PC-9 (cell line): Measurements from ENCODE around the gene RPS8. TPM values are rescaled to one million over a fixed set of nuclear protein-coding genes. Genes with fewer than 3 reads are reported as not detected.

ENCODE experiments used
- BruUV-seq: library from RNA; stranded (reverse); fragments of 400-500 nt; replicated peaks from 2 replicates; lab custom pipeline; 2021; lab: Mats Ljungman, UMichigan
- CTCF ChIA-PET: fragments of 300-600 bp; sonication (Branson Sonifier 250); formaldehyde crosslinking; loops from one replicate; lab custom pipeline; 2022; ENCODE audit warnings: antibody characterized with exemption; lab: Charles Lee
- POLR2A ChIA-PET: fragments of 300-600 bp; sonication (Branson Sonifier 250); formaldehyde crosslinking; loops from one replicate; lab custom pipeline; 2022; ENCODE audit warnings: antibody characterized with exemption; ENCODE audit not compliant: unreplicated experiment; lab: Charles Lee
- DNase-seq, 2 experiments: peaks; one replicate each; pipeline versions ENCODE4 v3.0.0 to v3.0.0-alpha.2; 2015 to 2022; ENCODE audit warnings: mixed read lengths in 1 of 2
- H2AFZ ChIP-seq: fragments of 200-600 bp; sonication (generic); 2 replicates; pipeline ENCODE4 v1.8.1; 2017; ENCODE audit warnings: antibody characterized with exemption
- H3F3A ChIP-seq: fragments of 200-600 bp; sonication (generic); 2 replicates; pipeline ENCODE4 v1.8.1; 2017; ENCODE audit warnings: antibody characterized with exemption, mild to moderate bottlenecking, low read depth; ENCODE audit not compliant: insufficient read depth
- H3K27ac ChIP-seq: fragments of 200-600 bp; sonication (generic); 2 replicates; pipeline ENCODE4 v1.6.1; 2016; ENCODE audit warnings: mixed run types
- H3K27me3 ChIP-seq: fragments of 200-600 bp; sonication (generic); 2 replicates; pipeline ENCODE4 v1.6.1; 2016; ENCODE audit warnings: low read depth, mixed run types; ENCODE audit not compliant: insufficient read depth
- H3K36me3 ChIP-seq: fragments of 200-600 bp; sonication (generic); 2 replicates; pipeline ENCODE4 v1.6.1; 2016; ENCODE audit warnings: low read depth, mixed run types
- H3K4me1 ChIP-seq: fragments of 200-600 bp; sonication (generic); replicated peaks from 2 replicates; pipeline ENCODE4 v1.6.1; 2016; ENCODE audit warnings: mixed run types; ENCODE audit not compliant: insufficient read depth
- H3K4me2 ChIP-seq: fragments of 200-600 bp; sonication (generic); 2 replicates; pipeline ENCODE4 v1.6.1; 2017; ENCODE audit warnings: mixed run types
- H3K4me3 ChIP-seq: fragments of 200-600 bp; sonication (generic); 2 replicates; pipeline ENCODE4 v1.6.1; 2016; ENCODE audit warnings: mixed run types
- H3K79me2 ChIP-seq: fragments of 200-600 bp; sonication (generic); 2 replicates; pipeline ENCODE4 v1.6.1; 2017; ENCODE audit warnings: low read depth, mixed run types
- H3K9me2 ChIP-seq: fragments of 200-600 bp; sonication (generic); 2 replicates; pipeline ENCODE4 v1.8.1; 2017; ENCODE audit warnings: mild to moderate bottlenecking; ENCODE audit not compliant: insufficient read depth
- H3K9me3 ChIP-seq: fragments of 200-600 bp; sonication (generic); 2 replicates; pipeline ENCODE4 v1.8.1; 2016; ENCODE audit warnings: low read depth; ENCODE audit not compliant: insufficient read depth
- H4K20me1 ChIP-seq: fragments of 200-600 bp; sonication (generic); 2 replicates; pipeline ENCODE4 v1.8.1; 2017; ENCODE audit not compliant: insufficient read depth
- CTCF ChIP-seq: fragments of 200-600 bp; sonication (generic); conservative IDR thresholded peaks from 2 replicates; pipeline ENCODE4 v1.6.1; 2017; ENCODE audit warnings: mixed run types, antibody characterized with exemption, mild to moderate bottlenecking, moderate library complexity
- EZH2 ChIP-seq: fragments of 200-600 bp; sonication (generic); IDR thresholded peaks from 2 replicates; pipeline ENCODE4 v1.8.0; 2017; ENCODE audit warnings: antibody characterized with exemption, low read depth
- intact Hi-C: fragments of 100-400 bp; cut with micrococcal nuclease; formaldehyde crosslinking; loops from one replicate; pipeline ENCODE4 v1.10.0; 2022; ENCODE audit not compliant: unreplicated experiment
- total RNA-seq: library from RNA; stranded (reverse); gene quantifications from 2 replicates; pipeline ENCODE4 v1.2.3, GENCODE V29; 2021

The RPS8 gene
- total RNA-seq, 1 experiment from 2014 or later: 2,059 TPM

DNA sequence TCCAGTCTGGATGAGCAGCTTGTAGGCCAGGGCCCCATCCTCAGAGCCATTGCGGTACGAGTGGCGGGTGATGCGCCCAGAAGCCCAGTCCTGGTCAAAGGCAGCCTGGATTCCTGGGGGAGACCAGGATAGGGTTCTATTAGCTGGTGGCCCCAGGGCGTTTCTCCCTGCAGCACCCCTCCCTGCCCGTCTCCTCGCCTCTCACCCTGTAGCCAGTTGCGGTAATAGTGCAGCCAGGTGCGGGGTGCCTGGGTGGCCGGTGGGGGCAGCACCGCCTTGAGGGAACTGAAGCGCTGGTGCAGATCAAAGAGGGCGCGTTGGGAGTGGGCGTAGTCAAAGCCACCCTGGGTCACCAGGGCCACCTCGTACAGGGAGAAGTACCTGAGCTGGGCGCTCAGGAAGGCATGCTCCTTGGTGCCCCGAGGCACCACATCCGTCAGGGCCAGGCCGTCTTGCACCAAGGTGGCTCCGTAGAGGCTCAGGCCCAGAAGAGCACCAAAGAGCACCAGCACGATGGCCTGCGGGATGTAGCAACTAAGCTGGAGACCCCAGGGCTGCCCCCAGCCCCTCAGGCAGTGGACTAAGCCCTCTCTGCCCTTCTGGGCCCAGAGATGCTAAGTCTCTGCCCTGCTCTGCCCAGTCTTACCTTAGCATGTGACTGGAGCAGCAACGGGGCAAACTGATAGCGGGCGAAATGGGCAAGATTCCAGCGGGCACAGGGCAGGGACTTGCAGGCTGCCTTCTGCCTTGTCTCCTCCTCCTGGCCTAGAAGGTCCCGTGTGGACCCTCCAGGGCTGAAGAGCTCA is 52.1 kb downstream of the RPS8 start:
- Histone ChIP-seq H3K9me3 (no peaks in the 10 kb centered on the region), H3K36me3 (no peaks in the 10 kb centered on the region), H3K4me1 (no peaks in the 10 kb centered on the region), H3K4me2 (no peak overlapping the region), H3K4me3 (no peak overlapping the region), H3F3A (no peaks in the 10 kb centered on the region), H3K27ac (no peak overlapping the region), H4K20me1 (no peaks in the 10 kb centered on the region), H3K9me2 (no peaks in the 10 kb centered on the region), H2AFZ (no peak overlapping the region), H3K79me2 (no peaks in the 10 kb centered on the region), H3K27me3 (no peaks in the 10 kb centered on the region)
- TF ChIP-seq CTCF (no peak), EZH2 (no peak)
- no peak for DNase-seq
- ChIA-PET POLR2A (no interaction called here), CTCF (no interaction called here)
- BruUV-seq: no TSS peak
- intact Hi-C loops: no loop called here

GRCh38 chr1:44828003-44828651 is 52.8 kb downstream of the RPS8 start:
- TF ChIP-seq EZH2 (no peak), CTCF (no peak)
- CTCF ChIA-PET: no interaction called here
- no peaks in the 10 kb centered on the region for H3K79me2 ChIP-seq
- H3F3A ChIP-seq: no peaks in the 10 kb centered on the region
- no peaks in the 10 kb centered on the region for H3K9me3 ChIP-seq
- no peaks in the 10 kb centered on the region for H3K27me3 ChIP-seq
- no peak overlapping the region for H3K4me3 ChIP-seq
- H3K27ac ChIP-seq: no peak overlapping the region
- no peaks in the 10 kb centered on the region for H3K9me2 ChIP-seq
- H3K4me1 ChIP-seq: no peaks in the 10 kb centered on the region
- intact Hi-C loops: no loop called here
- no peaks in the 10 kb centered on the region for H3K36me3 ChIP-seq
- no TSS peak for BruUV-seq
- DNase-seq: no peak
- no peaks in the 10 kb centered on the region for H4K20me1 ChIP-seq
- POLR2A ChIA-PET: no interaction called here
- H2AFZ ChIP-seq: no peak overlapping the region
- no peak overlapping the region for H3K4me2 ChIP-seq

Other genes starting within 250 kb of the RPS8 start
- 33.2 and 36.1 TPM in 2 replicates for gene TMEM53, start 101.1 kb upstream of the RPS8 start, total RNA-seq
- 16.3 and 16.9 TPM in 2 replicates for gene ARMH1, start 100.8 kb upstream of the RPS8 start, total RNA-seq
- gene RNU5D-1, start 44.4 kb upstream of the RPS8 start, total RNA-seq: not detected in 2 replicates
- gene KIF2C, start 35.7 kb upstream of the RPS8 start, total RNA-seq: 103 and 119 TPM in 2 replicates
- 0.70 and 1.3 TPM in 2 replicates for gene BEST4, start 12.6 kb downstream of the RPS8 start, total RNA-seq
- 12.7 and 13.0 TPM in 2 replicates for gene PLK3, start 24.8 kb downstream of the RPS8 start, total RNA-seq
- 2.8 and 4.3 TPM in 2 replicates for gene DYNLT4, start 31.8 kb downstream of the RPS8 start, total RNA-seq
- gene BTBD19, start 33.0 kb downstream of the RPS8 start, total RNA-seq: 6.2 and 7.3 TPM in 2 replicates
- 0.28 and 0.83 TPM in 2 replicates for gene PTCH2, start 67.7 kb downstream of the RPS8 start, total RNA-seq
- 27.4 and 27.9 TPM in 2 replicates for gene EIF2B3, start 211.1 kb downstream of the RPS8 start, total RNA-seq
- gene HECTD3, start 235.8 kb downstream of the RPS8 start, total RNA-seq: 18.6 and 21.8 TPM in 2 replicates
- 77.4 and 81.1 TPM in 2 replicates for gene UROD, start 236.7 kb downstream of the RPS8 start, total RNA-seq